ENCODE data around the gene MMD2. TPM values are rescaled to one million over a fixed set of nuclear protein-coding genes. Genes with fewer than 3 reads are reported as not detected.
"Not testable (repeated sequence)": the region's sequence is repeated elsewhere in the genome, so short reads cannot be mapped to it uniquely, and the experiment has no call there.

The MMD2 gene
- polyA plus RNA-seq, 2 of the 4 experiments (the other 2 are of a cell fraction) = not detected

- Histone ChIP-seq H3K9me3 (peaks cover 7% of the 10 kb centered on the region; the same call in 2 of the 3 replicates), H3K27ac (no peak overlapping the region), H3K4me3 (no peak overlapping the region), H3K4me1 (no peaks in the 10 kb centered on the region), H3K4me2 (no peak overlapping the region)
- 47% methylated on average over 8 of the region's 8 CpGs for WGBS (ENCODE audit: missing lambda C conversion rate)
- ATAC-seq = no peak
- no peak for DNase-seq (ENCODE audit: low read depth in 1 of 2, low spot score in 1 of 2)
- POLR2A ChIA-PET = no interaction called here
- FAIRE-seq = no peak
- CTCF ChIA-PET = interaction anchor here (6.8 kb wide), 1 partner anchor 11 kb away, joined by 36 read pairs; the partner anchor contains the start of gene RADIL
- TF ChIP-seq ZNF302 (CRISPR knock-in tag; IDR thresholded peaks at IDR 0.05) (no peak), PHF8 (IDR thresholded peaks at IDR 0.05; ENCODE audit: borderline replicate concordance, low read depth) (no peak), SMC3 (IDR thresholded peaks at IDR 0.05) (no peak), E2F6 (IDR thresholded peaks at IDR 0.05; ENCODE audit: borderline replicate concordance, low read depth) (no peak), POLR2A (IDR thresholded peaks at IDR 0.05; ENCODE audit: low read length) (no peak), KDM1A (IDR thresholded peaks at IDR 0.05; ENCODE audit: low read depth) (no peak), ESRRA (IDR thresholded peaks at IDR 0.05; ENCODE audit: borderline replicate concordance, low read length) (no peak), NR3C1 (IDR thresholded peaks at IDR 0.05) (no peak), CTCF (IDR thresholded peaks at IDR 0.05) (no peak), NPAS2 (CRISPR knock-in tag; IDR thresholded peaks at IDR 0.05; ENCODE audit: borderline replicate concordance) (no peak), HOXB5 (CRISPR knock-in tag; IDR thresholded peaks at IDR 0.05) (no peak), BCL3 (IDR thresholded peaks at IDR 0.05) (no peak)
Observed at GRCh38 chr7:4893929-4894475, 65.0 kb downstream of the MMD2 start.

- H3K4me2 ChIP-seq; ATAC-seq; H3K4me3 ChIP-seq; DNase-seq (ENCODE audit: low read depth in 1 of 2, low spot score in 1 of 2); FAIRE-seq; H3K4me1 ChIP-seq; H3K27ac ChIP-seq; POLR2A ChIA-PET; H3K9me3 ChIP-seq: not testable (repeated sequence)
- 35% methylated on average over 4 of the region's 4 CpGs for WGBS (ENCODE audit: missing lambda C conversion rate)
- CTCF ChIA-PET = interaction anchor here (6.8 kb wide), 1 partner anchor 10 kb away, joined by 36 read pairs; the partner anchor contains the start of gene RADIL
- TF ChIP-seq ZC3H11A (IDR thresholded peaks at IDR 0.05) = peak; percentile 81
Observed at GRCh38 chr7:4893188-4893587, 65.8 kb downstream of the MMD2 start.

GRCh38 chr7:4891522-4891921, 67.5 kb downstream of the MMD2 start:
- CTCF ChIA-PET = interaction anchor here (6.8 kb wide), 1 partner anchor 8 kb away, joined by 36 read pairs; the partner anchor contains the start of gene RADIL
- POLR2A ChIA-PET; DNase-seq (ENCODE audit: low read depth in 1 of 2, low spot score in 1 of 2); H3K4me1 ChIP-seq; FAIRE-seq; ATAC-seq; H3K27ac ChIP-seq; H3K9me3 ChIP-seq; H3K4me3 ChIP-seq; H3K4me2 ChIP-seq: not testable (repeated sequence)
- 8% methylated on average over 2 of the region's 2 CpGs for WGBS (ENCODE audit: missing lambda C conversion rate)

- ChIA-PET POLR2A (no interaction called here), CTCF (no interaction called here)
- ATAC-seq (no peak), DNase-seq (ENCODE audit: low read depth in 1 of 2, low spot score in 1 of 2) (no peak), FAIRE-seq (no peak)
- Histone ChIP-seq H3K4me1 (no peaks in the 10 kb centered on the region), H3K9me3 (peaks cover 7% of the 10 kb centered on the region; the same call in 2 of the 3 replicates), H3K27ac (no peak overlapping the region), H3K4me3 (no peak overlapping the region), H3K4me2 (no peak overlapping the region)
- 0% methylated on average over 1 of the region's 1 CpG for WGBS (ENCODE audit: missing lambda C conversion rate)
- no peak for TF ChIP-seq HOXB5 (CRISPR knock-in tag; IDR thresholded peaks at IDR 0.05)
- TF ChIP-seq MAFK (IDR thresholded peaks at IDR 0.05; ENCODE audit: partially characterized antibody) = no peak
- TF ChIP-seq GATA3 (IDR thresholded peaks at IDR 0.05; ENCODE audit: borderline replicate concordance) = no peak
- no peak for TF ChIP-seq KDM1A (IDR thresholded peaks at IDR 0.05; ENCODE audit: low read depth)
- no peak for TF ChIP-seq E2F6 (IDR thresholded peaks at IDR 0.05; ENCODE audit: borderline replicate concordance, low read depth)
- TF ChIP-seq NR3C1 (IDR thresholded peaks at IDR 0.05) = no peak
- TF ChIP-seq HEYL (CRISPR knock-in tag; IDR thresholded peaks at IDR 0.05) = no peak
- TF ChIP-seq EHMT2 (IDR thresholded peaks at IDR 0.05; ENCODE audit: low read depth) = no peak
Observed at GRCh38 chr7:4889682-4890081, 69.3 kb downstream of the MMD2 start.

Data from A549 (cell line).